ENCODE data around the gene ATP6AP2. TPM values are rescaled to one million over a fixed set of nuclear protein-coding genes. Genes with fewer than 3 reads are reported as not detected.

Gene ATP6AP2
- total RNA-seq, 2 donors from 2014 or later: 36.8 to 56.7 TPM

GRCh38 chrX:40628506-40628905 lies 47.7 kb downstream of the ATP6AP2 start:
- no peak for DNase-seq
- ATAC-seq: no peak
- 83 to 94% methylated on average over 4 to 5 of the region's 5 CpGs for WGBS, 2 donors
- Histone ChIP-seq H3K4me3 (no peak overlapping the region), H3K4me1 (no peaks in the 10 kb centered on the region), H3K9me3 (no peaks in the 10 kb centered on the region), H3K27ac (no peak overlapping the region), H3K36me3 (replicated peaks in 1 of 2; ENCODE audit: insufficient read depth in 1 of 2, low read depth in 2 of 2) (peaks cover 0 to 2% of the 10 kb centered on the region in 2 donors), H3K27me3 (no peaks in the 10 kb centered on the region)
- TF ChIP-seq CTCF (IDR thresholded peaks at IDR 0.05) (no peak), POLR2A (IDR thresholded peaks at IDR 0.05) (no peak)
- intact Hi-C loops (cut with DNase I): loop anchor here (10.0 kb wide), 1 partner anchor 1104 kb away; no protein-coding TSS in a partner anchor

GRCh38 chrX:40632199-40632598 lies 51.4 kb downstream of the ATP6AP2 start:
- H3K9me3 ChIP-seq: no peaks in the 10 kb centered on the region
- no peaks in the 10 kb centered on the region for H3K4me1 ChIP-seq
- H3K27me3 ChIP-seq: no peaks in the 10 kb centered on the region
- WGBS, 2 donors: 75 to 81% methylated on average over 2 to 4 of the region's 4 CpGs
- no peak for TF ChIP-seq POLR2A (IDR thresholded peaks at IDR 0.05)
- no peak for TF ChIP-seq CTCF (IDR thresholded peaks at IDR 0.05)
- no peak overlapping the region for H3K4me3 ChIP-seq
- H3K36me3 ChIP-seq (replicated peaks in 1 of 2; ENCODE audit: insufficient read depth in 1 of 2, low read depth in 2 of 2): peaks cover 0 to 2% of the 10 kb centered on the region in 2 donors
- H3K27ac ChIP-seq: no peak overlapping the region
- DNase-seq (no peak), ATAC-seq (no peak)
- intact Hi-C loops (cut with DNase I): no loop called here

GRCh38 chrX:40637687-40638086 lies 56.9 kb downstream of the ATP6AP2 start:
- Histone ChIP-seq H3K27ac (no peak overlapping the region), H3K4me3 (no peak overlapping the region), H3K36me3 (replicated peaks in 1 of 2; ENCODE audit: insufficient read depth in 1 of 2, low read depth in 2 of 2) (no peaks in the 10 kb centered on the region), H3K9me3 (no peaks in the 10 kb centered on the region), H3K4me1 (no peaks in the 10 kb centered on the region), H3K27me3 (no peaks in the 10 kb centered on the region)
- ATAC-seq (no peak), DNase-seq (no peak)
- TF ChIP-seq CTCF (IDR thresholded peaks at IDR 0.05): no peak
- TF ChIP-seq POLR2A (IDR thresholded peaks at IDR 0.05): no peak
- intact Hi-C loops (cut with DNase I): no loop called here
- WGBS, 2 donors: 93 to 96% methylated on average over 3 of the region's 3 CpGs

GRCh38 chrX:40644176-40644575 lies 63.4 kb downstream of the ATP6AP2 start:
- H3K36me3 ChIP-seq (replicated peaks in 1 of 2; ENCODE audit: insufficient read depth in 1 of 2, low read depth in 2 of 2): no peaks in the 10 kb centered on the region
- no peaks in the 10 kb centered on the region for H3K27me3 ChIP-seq
- H3K4me1 ChIP-seq: peaks cover 21% of the 10 kb centered on the region
- intact Hi-C loops (cut with DNase I): no loop called here
- TF ChIP-seq POLR2A (IDR thresholded peaks at IDR 0.05) (no peak), CTCF (IDR thresholded peaks at IDR 0.05) (no peak)
- H3K9me3 ChIP-seq: no peaks in the 10 kb centered on the region
- DNase-seq: peak in 1 of 4 donors; percentile 12
- H3K27ac ChIP-seq: peak overlapping the region in 3 of 4 donors; percentile 55 to 85 (median 74)
- 37 to 49% methylated on average over 5 of the region's 5 CpGs for WGBS, 2 donors
- H3K4me3 ChIP-seq: no peak overlapping the region
- ATAC-seq: no peak

DNA sequence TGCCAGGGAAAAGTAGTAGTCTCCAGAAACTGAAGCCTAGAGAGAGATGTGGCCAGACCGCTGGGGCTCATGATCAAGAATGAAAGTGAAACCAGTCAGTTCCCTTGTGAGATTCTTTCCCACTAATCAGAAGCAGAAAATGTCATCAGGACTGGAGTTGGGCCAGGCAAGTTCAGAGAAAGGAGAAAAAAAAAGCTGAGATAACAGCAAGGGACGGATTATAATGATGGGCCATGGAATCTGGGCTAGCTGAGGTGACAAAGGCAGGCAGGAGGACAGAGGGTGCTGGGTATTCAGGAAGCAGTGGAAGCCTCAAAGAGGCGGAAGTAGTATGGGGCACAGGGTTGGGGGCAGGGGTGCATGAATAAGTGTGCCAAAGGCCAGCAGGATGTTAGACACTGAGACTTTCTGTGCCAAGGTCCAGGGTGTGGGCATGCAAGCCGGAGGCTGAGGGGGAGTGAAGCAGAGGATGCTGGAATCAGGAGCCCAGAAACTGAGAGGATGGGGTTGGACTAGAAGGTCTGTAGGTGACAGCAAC lies 64.1 kb downstream of the ATP6AP2 start:
- peak; percentile 36 for ATAC-seq
- Histone ChIP-seq H3K36me3 (replicated peaks in 1 of 2; ENCODE audit: insufficient read depth in 1 of 2, low read depth in 2 of 2) (no peaks in the 10 kb centered on the region), H3K9me3 (no peaks in the 10 kb centered on the region), H3K4me1 (peaks cover 21% of the 10 kb centered on the region), H3K4me3 (no peak overlapping the region), H3K27me3 (no peaks in the 10 kb centered on the region), H3K27ac (peak overlapping the region in 3 of 4 donors; percentile 55 to 85 (median 74))
- TF ChIP-seq CTCF (IDR thresholded peaks at IDR 0.05) (no peak), POLR2A (IDR thresholded peaks at IDR 0.05) (peak in 1 of 3 donors; percentile 26)
- 3 to 15% methylated on average over 4 of the region's 4 CpGs for WGBS, 2 donors
- intact Hi-C loops (cut with DNase I): no loop called here
- peak; percentile 26 to 69 (median 55) for DNase-seq
